Suppressor macrophage (primary cell): ENCODE results near the gene TRMT2B.
A peak's percentile ranks its signal among the peaks of the same experiment; 100 is the strongest.
"Not testable (repeated sequence)": the region's sequence is repeated elsewhere in the genome, so short reads cannot be mapped to it uniquely, and the experiment has no call there.

Experiments
- DNase-seq, 4 experiments: peaks; one replicate each; pipeline ENCODE4 v3.0.0-alpha.2; 2020 to 2022
- total RNA-seq, 17 experiments: gene quantifications; one replicate each; lab custom pipeline; 2026; ENCODE audit warnings: mixed read lengths in 6 of 17, inconsistent platforms in 3 of 17; lab: John Stamatoyannopoulos, UW

TRMT2B gene, protein sequence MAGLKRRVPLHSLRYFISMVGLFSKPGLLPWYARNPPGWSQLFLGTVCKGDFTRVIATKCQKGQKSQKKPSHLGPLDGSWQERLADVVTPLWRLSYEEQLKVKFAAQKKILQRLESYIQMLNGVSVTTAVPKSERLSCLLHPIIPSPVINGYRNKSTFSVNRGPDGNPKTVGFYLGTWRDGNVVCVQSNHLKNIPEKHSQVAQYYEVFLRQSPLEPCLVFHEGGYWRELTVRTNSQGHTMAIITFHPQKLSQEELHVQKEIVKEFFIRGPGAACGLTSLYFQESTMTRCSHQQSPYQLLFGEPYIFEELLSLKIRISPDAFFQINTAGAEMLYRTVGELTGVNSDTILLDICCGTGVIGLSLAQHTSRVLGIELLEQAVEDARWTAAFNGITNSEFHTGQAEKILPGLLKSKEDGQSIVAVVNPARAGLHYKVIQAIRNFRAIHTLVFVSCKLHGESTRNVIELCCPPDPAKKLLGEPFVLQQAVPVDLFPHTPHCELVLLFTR
- total RNA-seq, result 9.1 to 26.1 (median 20.2) reads per million in 17 experiments

DNA sequence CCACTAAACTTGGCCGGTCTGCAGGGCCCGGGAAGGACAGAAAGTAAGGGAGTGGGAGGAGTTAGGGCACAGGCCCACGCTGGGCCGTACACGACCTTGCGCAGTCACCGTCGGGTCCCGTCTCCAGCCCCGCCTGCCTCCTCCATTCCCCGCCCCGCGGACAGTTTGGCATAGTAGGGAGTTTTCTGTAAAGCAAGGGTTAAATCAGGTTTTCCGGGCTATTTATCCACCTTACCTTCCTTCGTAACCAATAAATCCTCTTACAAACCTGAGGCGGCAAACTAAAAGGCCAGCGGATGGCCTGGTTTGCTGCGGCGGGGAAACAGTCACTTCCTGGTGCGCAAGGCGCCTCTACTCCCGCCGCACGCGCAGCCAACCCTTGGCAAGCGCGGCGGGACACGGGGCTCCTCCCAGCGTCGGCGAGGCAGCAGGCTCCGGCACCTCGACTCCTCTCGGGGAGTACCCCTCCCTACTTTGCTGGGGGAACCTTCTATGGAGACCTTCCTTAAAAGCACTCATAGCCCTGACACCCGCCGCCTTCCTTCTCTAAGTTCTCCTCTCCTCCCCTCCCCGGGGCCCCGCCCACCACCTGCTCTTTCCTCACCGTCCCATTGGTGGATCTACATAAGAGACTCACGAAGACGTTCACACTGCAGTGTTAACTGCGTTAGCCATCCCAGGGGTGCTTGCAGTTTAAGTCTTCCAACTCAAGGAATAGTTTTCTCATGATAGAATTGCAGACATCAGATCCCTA is at the start of gene TRMT2B:
TSS of gene TRMT2B (minus strand) at position 563 of the 754 bp plus-strand sequence. CDS start 9,822 bp downstream, outside the sequence.
- DNase-seq, result peak; percentile 81 to 91 (median 88)

DNA sequence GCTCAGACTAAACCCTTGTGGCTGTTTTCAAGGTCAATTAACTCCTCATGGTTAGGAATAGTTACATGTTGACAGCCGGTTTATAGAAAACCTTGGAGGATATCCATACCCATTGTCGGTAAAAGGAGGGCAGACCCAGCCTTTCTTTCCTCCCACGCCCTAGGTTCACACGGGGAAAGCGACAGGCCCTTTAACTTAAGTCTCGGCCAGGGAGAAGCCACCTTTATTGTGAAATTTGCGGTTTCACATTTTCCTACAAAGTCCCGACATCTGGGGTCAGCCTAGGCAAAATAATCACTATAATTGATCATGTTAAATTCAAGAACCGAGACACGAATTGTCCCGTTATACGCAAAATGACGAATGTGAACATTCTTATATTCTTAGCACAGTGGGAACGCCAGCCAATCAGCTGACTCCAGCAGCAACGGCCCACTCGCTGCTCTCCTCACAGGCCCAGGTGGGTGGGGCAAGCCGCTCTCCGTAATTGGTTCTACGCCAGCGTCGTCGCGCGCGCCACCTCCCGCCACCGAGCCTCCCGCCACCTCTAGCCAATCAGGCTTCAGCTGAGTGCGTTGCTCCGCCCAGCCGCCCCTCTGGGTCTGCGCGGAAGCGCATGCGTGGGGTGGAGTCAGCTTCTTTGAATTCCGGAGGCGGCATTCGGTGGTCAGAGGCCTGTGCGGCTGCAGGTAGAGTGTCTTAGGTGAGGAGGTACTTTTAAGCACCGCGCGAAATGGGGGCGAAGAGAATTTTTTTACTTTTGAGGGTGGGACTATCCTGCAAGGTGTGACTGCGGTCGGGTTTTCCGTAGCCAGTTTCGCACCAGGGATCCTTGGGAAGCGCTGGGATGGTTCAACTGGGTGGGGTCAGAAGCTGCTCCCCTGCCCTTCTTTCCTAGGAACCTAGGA is 45.9 kb upstream of the TRMT2B start, which contains the start of gene CENPI:
TSS of gene CENPI (plus strand) at position 659 of the 908 bp plus-strand sequence. CDS start 2,867 bp downstream, outside the sequence.
- DNase-seq, result peak; percentile 93 to 95 (median 94)

DNA sequence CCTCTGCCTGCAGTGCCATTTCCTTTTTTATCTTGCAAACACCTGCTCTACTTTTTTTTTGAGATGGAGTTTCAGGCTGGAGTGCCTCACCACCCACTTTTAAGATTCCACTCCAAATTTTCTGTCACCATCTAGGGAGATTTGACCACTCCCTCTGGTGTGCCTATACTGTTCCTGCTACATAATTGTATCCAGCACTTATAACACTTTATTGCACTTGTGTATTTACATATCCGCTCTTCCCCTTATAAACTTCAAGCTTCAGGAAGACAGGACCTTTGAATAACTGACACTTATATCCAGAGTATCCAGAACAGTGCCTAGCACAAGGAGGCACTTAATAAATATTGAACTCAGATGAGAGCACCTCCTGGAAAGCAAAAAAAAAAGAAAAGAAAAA is 39.9 kb upstream of the TRMT2B start:
- DNase-seq, result no peak

DNA sequence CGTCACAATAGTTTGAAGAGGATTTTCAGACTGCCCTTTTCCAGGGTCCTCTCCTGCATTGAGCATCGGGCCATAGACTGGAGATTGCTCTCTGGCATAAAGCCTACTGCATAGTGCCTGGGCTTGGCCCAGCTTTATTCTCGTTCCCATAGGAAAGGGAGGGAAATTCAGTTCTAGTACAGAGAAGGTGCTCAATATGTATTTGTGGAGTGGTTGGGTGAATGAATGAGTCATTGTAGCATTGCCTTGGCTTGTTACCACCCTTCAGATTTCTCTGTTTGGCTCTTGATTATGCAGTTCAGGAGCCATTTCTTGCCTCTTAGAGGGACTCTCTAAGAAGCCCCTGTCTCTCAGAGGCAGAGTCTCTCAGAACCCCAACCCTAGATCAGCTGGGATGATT is 29.3 kb upstream of the TRMT2B start:
- no peak for DNase-seq

DNA sequence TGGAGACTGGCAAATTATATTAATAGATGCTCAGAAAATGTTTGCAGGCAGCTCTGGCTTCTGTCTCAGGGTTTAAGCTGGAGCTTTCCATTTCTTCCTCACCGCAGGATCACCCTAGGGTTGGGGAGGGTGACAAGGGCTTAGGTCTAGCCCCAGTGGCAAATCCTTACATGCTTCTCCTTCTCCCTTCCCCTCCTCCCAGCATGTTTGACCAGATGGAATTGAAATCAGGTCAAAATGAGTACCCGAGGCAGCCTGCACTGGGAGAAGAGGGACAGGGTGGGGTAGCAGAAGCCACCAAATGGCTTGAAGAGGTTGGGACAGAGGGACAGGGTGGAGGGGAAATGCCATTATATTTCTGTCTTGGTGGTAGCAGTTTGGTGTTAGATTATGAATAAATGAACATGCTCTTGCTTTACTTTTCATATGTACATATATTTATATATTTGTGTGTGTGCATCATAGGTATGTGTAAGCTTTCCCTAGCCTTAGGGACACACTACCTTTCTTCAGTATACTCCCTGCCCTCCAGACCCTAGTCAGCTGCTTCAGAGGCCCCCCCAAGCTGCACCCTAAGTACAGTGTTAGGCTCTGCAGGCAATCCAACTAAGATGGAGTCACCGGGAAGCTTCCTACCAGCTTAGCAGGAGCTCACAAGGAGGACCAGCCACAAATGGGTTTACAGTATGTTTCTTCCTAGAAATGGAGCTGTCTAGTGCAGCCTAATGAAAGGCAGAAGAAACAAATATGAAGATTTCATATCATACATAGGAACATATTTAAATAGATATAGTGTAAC is 28.6 kb upstream of the TRMT2B start:
- DNase-seq, result no peak

DNA sequence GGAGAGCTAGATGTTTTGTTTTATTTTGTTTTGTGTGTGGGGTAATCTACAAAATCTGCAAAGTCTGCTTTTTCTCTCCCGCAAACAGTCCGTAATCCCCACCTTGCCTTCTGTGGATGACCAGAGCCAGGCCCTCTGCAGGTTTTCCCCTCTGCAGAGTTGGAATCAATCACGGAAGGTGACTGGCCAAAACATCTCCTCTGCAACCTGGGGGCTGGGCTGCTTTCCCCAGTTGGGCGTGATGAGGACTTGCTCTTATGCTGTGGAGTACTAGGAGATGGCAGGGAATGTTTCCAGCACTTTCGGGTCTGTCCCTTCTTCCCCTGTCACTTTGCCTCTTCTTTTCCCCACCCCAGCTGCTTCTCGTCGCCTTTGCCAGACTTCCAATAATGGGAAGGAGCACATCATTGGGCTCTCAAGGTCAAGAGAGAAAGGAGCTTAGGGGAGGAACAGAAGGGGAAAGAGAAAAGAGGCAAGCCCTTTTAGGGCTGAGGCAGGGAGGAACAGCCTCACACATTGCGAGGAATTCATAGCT is 27.9 kb upstream of the TRMT2B start:
- DNase-seq, result no peak

DNA sequence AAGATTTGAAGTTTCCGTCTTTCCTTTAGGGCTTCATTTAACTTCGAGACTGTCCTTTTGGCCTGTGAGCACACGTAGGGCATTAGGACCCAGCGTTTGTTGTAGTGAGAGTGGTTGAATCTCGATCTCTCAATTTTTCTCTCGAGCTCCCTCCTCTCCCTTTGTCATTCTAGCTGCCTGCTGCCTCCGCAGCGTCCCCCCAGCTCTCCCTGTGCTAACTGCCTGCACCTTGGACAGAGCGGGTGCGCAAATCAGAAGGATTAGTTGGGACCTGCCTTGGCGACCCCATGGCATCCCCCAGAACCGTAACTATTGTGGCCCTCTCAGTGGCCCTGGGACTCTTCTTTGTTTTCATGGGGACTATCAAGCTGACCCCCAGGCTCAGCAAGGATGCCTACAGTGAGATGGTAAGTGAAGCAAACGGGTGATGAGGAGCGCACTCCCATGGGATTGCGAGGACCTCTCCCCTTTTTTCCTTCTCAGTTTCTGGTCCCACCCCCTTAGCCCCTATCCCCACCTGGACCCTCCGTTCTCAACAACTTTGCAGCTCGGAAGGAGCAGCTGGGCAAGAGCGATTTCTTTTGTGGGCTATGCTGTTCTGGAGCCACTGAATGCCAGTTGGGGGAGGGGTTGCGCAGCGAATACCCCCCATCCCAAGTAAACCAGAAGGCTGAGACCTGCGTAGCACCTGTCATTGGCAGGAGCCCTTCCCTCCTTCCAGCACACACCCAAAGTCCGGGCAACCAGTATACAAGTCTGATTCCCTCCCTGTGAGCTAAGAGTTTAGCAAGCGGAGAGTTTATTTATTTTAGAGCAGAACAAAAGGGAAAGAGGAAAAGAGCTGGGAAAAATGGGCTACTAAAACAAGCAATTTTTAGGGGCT is 27.0 kb upstream of the TRMT2B start, which contains the start of gene TMEM35A:
TSS of gene TMEM35A (plus strand) at position 164 of the 883 bp plus-strand sequence. CDS start at position 288, 124 bp downstream.
- no peak for DNase-seq

DNA sequence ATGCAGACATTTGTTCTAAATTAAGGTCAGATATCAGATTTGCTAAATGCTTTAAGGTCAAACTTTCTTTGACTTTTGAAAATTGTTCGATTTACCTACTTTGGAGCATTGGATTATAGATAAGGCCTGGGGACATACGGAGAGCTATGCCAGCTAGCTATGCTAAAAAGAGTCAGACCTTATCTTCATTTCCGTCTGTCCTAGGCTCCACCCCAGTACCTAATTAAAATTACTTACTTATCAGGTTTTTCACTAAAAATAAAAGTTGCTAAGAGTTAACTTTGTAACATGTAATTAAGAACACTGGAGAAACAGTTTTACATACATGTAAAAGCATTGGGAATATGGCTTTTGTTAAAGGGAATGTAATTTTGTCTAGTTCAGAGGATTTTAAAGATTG is 19.7 kb upstream of the TRMT2B start:
- no peak for DNase-seq

DNA sequence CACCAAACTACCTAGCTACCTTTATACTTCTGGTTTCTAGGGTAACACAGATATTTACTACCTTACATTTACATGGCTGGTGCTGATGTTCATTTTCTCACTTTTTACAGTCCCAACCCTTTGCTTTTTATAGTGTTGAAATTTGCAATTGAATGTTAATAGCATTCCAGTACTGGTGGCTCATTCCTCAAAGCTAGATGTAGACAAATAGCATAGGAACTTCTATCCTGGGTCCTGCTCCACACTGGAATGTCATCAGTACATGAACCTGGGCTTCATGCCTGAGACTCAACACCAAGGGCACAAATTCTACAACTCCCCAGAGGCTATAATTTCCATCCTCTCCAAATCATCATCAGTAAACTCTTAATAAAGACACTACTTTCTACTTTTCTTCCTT is 10.3 kb upstream of the TRMT2B start:
- DNase-seq, result no peak

DNA sequence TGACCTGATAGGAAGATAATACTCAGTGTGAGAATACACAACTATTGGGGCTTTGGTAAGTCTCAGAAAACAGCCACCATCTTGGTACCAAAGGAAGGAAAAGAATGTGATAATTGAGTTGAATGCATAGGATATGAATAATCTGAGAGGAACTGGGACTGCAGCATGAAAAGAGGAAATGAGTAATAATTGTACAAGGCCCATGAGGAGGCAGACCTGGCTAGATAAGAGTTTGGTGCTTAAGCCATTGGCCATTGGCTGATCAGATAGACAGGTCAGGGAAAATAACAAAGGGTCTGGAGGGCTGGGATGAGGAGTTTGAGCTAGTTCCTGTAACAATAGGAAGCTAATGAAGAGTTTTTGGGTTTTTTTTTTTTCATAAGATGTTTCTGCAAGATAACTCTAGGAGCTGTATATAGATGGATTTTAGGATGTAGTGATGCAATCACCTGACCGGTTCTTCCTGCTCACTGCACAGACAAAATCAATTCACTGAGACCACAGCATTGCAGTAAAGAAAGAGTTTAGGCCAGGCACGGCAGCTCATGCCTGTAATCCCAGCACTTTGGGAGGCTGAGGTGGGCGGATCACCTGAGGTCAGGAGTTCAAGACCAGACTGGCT is 5.3 kb upstream of the TRMT2B start:
- DNase-seq, result peak in 2 of 4 experiments; percentile 19 to 31

DNA sequence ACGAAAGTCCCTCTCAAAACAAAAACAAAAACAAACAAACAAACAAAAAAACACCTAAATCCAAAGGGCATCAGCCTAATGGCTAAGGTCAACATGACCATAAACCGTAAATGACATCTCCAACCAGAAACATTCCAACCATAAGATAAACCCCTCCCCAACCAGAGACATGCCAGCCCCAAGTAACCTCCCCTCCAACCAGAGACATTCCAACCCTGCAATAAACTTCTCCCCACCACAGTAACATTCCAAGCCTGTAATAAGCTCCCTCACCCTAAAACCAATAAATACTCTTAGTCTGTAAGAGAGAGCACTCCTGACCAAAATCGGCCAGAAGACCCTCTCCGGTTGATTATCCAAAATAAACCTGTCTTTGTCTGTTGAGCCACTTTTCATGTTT is 4.6 kb upstream of the TRMT2B start:
- not testable (repeated sequence) for DNase-seq

DNA sequence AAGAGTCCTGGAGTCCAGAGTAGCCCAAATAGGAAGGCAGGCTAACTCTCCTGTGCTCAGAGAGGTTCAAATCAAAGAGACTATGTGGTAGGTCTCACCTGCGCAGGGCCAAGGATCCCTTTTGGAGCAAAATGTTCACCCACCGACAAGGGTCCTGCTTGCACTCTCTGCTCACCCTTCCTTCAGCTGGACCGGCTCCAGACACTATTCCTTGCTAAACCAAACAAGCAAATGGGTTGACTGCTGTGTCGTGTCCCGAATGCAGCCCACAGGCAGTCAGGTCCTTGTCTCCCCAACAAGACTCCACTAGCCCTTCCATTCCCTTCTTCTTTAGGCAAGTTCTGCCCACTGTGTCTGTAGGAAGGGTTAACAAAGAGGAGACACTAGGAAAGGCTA is 760 bp downstream of the TRMT2B start:
- no peak for DNase-seq

DNA sequence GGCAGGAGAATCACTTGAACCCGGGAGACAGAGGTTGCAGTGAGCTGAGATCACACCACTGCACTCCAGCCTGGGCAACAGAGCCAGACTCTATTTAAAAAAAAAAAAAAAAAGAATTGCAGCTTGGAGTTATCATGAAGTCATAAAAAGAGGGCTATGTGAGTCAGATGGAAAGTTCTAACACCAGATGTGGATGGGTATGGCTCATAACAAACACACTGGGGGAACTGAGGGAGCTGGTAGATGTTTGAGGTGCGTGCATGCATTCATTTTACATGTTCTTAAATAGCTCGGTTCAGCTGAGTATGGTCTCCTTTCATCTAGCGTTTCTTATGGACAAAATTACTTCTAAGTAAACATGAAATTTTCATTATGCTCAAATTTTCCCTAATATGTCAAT is 11.7 kb downstream of the TRMT2B start:
- no peak for DNase-seq

DNA sequence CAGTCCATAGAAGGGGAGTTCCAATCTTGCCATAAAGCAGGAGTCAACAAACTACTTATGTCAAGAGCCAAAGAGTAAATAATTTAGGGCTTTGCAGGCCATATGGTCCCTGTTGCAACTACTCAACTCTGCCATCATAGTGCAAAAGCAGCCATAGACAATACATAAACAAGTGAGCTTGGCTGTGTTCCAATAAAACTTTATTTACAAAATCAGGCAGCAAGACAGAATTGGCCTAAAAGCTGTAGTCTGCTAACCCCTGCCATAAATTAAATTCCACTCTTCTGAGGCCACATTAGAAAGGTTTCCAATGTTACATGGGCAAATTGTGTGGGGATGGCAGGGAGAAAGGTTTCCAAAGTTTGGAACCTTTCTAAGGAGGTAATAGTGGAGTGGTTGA is 14.7 kb downstream of the TRMT2B start:
- no peak for DNase-seq

DNA sequence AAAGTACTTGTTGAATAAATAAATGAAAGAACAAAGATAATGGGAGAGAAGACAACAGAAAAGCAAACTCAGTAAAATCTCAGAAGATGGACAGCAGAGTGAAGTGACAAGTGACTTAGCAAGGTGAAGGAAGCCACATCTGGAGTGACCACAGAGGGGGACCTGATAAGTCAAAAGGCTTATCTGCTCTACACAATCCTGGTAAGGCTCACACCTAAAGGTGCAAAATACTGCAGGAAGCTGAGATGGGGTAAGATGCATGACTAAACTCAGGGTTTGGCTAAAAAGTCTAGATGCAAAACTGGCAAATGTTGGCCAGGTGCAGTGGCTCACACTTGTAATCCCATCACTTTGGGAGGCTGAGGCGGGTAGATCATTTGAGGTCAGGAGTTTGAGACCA is 22.2 kb downstream of the TRMT2B start:
- DNase-seq, result no peak

DNA sequence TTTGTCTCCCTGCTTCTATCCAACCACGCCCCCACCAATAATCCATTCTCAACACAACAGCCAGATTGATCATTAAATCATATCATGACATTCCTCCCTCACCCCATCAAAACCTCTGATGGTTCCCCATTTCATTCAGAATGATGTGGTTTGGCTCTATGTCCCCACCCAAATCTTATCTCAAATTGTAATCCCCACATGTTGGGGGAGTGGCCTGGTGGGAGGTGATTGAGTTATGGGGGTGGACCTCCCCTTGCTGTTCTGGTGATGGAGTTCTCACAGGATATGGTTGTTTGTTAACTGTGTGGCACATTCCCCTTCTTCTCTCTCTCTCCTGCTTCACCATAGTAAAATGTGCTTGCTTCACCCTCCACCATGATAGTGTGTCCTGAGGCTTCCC is 23.3 kb downstream of the TRMT2B start:
- DNase-seq, result no peak

DNA sequence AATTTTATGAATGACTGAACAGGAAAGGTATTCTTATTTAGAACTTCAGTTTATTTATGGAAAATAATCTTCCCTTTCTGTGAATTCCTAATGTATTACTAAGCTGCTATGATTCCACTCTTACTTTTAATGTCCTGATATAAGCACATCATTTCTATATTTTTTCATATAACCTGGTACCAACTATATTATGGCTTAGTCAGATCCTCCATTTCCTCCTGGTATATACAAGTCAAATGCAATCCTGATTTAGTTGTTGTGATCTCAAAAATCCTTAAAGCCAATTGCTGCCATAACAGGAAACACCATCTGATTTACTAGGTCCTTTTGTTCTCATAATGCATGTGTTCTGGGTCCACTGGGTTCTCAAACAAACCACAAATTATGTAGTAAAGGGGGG is 26.8 kb downstream of the TRMT2B start:
- DNase-seq, result no peak

DNA sequence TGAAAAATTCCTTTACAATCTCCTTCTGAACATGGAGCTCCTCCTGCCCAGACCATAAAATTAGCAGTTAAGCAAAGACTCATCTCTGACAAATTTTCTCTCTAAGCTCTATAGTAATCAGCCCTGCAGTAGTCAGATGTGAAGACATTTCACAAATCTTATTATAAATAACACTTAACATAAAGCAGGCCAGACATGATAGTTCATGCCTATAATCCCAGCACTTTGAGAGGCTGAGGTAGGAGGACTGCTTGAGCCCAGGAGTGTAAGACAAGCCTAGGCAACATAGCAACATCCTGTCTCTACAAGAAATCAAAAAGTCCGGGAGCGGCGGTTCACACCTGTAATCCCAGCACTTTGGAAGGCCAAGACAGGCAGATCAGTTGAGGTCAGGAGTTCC is 29.9 kb downstream of the TRMT2B start:
- no peak for DNase-seq

DNA sequence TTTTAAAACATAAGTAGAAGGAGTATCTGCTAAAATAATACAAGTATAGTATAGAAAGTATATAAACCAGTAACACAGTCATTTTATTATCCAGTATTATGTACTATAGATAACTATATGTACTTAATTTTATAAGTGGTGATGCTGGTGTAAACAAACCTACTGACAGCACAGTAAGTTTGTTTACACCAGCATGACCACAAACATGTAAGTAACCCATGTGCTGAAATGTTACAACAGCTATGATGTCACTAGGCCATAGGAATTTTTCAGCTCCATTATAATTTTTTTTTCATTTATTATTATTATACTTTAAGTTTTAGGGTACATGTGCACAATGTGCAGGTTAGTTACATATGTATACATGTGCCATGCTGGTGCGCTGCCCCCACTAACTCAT is 39.9 kb downstream of the TRMT2B start:
- DNase-seq, result not testable (repeated sequence)

DNA sequence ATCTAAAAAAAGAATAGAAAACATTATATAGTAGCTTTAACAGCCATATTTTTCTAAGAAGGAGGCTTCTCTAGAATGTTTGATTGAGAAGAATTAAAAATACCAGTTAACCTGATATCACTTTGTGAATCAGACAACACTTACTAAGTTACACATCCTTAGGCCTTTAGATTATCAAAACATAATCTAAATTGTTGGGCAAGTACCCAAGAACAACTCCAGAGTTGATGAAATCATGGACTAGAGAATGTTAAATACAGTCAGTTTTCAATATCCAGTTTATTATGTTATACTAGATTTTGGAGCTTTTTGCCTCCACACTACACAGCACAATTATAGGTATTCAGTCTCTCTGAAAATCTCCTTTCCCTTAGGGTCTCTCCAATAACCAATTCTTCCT is 42.8 kb downstream of the TRMT2B start:
- DNase-seq, result no peak
